ENCODE data around the gene POLR1D.

DNA sequence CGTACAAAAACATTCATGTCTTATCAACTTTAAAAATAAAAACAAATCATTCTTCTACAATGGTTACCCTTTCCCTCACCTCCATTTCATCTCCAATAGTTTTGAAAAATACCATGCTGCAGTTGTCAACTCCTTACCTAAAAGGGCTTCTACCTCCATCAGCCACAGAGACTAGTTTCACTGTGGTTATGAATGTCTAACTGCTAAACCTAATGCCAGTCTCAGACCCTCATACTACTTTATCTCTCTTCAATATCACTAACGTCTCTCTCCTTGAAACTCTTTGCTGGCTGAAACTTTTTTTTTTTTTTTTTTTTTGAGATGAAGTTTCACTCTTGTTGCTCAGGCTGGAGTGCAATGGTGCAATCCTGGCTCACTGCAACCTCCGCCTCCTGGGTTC, 28.4 kb upstream of the POLR1D start:
- TF ChIP-seq, protein P1, sequence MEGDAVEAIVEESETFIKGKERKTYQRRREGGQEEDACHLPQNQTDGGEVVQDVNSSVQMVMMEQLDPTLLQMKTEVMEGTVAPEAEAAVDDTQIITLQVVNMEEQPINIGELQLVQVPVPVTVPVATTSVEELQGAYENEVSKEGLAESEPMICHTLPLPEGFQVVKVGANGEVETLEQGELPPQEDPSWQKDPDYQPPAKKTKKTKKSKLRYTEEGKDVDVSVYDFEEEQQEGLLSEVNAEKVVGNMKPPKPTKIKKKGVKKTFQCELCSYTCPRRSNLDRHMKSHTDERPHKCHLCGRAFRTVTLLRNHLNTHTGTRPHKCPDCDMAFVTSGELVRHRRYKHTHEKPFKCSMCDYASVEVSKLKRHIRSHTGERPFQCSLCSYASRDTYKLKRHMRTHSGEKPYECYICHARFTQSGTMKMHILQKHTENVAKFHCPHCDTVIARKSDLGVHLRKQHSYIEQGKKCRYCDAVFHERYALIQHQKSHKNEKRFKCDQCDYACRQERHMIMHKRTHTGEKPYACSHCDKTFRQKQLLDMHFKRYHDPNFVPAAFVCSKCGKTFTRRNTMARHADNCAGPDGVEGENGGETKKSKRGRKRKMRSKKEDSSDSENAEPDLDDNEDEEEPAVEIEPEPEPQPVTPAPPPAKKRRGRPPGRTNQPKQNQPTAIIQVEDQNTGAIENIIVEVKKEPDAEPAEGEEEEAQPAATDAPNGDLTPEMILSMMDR (IDR thresholded peaks at IDR 0.05; ENCODE audit: low read length), result no peak
- TF ChIP-seq EZH2 (IDR thresholded peaks at IDR 0.05; ENCODE audit: borderline replicate concordance, low read length), result no peak
